CD4-positive, alpha-beta T cell treated with Interleukin-4 for 4 hours (primary cell): ENCODE results near the gene EVA1B.

ENCODE experiments used
- DNase-seq: peaks from one replicate; pipeline ENCODE4 v3.0.0-alpha.2; 2020

EVA1B gene, protein sequence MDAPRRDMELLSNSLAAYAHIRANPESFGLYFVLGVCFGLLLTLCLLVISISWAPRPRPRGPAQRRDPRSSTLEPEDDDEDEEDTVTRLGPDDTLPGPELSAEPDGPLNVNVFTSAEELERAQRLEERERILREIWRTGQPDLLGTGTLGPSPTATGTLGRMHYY

GRCh38 chr1:36323636-36324352 lies at the start of gene EVA1B:
TSS of gene EVA1B (minus strand) at chr1:36323645. CDS start at chr1:36323037, 608 bp downstream.
- DNase-seq: peak; percentile 32

DNA sequence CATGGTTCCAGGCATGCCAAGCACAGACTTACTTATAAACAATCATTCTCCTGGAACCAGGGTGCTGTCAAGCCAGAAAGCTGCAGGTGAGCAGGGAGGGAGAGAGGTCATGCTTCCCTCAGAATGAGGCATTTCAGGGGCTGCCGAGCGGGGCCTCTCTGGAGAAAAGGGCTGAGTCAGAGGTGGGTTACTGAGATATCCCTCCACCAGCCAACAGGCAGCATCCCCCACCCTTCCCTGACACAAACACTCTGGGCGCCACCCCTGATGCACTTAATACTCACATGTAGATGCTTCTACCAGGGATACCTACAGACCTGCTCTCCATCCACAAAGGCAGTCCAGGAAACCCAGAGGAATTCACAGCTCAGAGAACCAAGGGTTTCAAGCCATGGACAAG lies 49.2 kb upstream of the EVA1B start:
- DNase-seq: no peak

DNA sequence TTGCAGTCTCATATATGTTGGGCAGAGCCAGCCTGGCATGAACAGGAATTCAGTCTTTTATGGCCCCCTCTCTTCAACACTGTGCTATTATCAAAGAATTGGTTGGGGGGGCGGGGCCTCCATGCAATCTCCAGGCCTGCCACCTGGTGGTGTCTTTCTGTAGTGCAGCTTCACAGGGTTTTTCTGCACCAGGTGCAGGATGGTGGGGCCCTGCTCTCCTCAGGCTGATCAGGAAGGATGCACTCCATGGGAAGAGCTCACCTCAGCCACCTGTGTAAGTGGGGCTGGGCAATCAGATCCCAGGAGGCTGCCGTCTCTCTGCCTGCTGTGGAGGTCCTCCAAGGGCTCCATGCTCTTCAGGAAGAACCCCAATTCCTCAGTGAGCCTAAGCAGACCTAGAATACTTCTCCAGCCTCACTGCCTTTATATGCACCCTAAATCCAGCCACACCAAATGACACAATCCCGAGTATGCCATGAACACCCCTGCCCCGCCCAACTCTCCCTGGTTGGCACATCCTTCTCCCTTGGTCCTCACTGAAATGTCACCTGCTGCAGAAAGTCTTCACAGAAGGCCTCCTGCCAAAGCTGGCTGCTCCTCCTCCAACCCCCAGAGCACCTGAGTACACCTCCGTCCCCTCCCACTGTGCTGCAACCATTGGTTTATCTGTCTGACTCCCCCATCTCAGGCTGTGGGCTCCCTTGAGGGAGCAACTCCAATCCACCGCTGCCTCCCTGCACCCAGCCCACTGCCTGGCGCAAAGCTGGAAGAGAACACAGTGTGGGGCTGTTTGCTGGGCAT lies 45.8 kb upstream of the EVA1B start:
- peak; percentile 76 for DNase-seq

DNA sequence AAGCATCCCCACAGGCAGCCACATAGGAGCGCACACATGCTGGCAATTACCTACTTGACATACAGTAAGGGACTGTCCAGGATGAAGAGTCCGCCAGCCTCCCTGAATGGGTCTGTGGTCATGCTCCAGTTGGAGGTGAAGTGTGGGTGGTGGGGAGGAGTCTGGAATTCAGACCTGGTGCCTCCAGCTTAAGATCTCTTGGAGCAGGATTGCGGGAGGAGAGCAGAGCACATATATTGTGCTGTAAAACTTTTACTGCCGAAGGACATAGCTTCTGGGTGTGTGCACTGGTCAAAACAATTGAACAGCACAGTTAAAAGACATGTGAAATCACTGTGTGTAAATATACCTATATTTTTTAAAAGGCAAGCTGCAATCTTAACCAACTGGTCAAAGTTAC lies 44.4 kb upstream of the EVA1B start:
- no peak for DNase-seq

DNA sequence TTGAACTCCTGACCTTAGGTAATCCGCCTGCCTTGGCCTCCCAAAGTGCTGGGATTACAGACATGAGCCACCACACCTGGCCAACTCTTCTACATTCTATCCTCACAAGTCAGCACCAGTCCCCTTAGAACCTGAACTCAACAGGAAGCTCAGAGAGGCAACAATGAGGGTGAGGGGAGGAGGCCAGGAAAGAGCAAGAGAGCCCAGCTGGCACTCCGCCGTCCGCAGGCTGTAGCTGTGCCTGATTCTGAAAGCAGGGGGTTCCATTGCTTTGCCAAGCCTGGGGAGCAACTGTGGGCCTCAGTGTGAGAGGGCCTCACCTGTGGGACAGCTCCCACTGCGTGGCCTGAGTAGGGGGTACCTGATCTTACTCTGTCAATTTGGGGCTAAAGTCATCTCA lies 43.6 kb upstream of the EVA1B start:
- peak; percentile 31 for DNase-seq

DNA sequence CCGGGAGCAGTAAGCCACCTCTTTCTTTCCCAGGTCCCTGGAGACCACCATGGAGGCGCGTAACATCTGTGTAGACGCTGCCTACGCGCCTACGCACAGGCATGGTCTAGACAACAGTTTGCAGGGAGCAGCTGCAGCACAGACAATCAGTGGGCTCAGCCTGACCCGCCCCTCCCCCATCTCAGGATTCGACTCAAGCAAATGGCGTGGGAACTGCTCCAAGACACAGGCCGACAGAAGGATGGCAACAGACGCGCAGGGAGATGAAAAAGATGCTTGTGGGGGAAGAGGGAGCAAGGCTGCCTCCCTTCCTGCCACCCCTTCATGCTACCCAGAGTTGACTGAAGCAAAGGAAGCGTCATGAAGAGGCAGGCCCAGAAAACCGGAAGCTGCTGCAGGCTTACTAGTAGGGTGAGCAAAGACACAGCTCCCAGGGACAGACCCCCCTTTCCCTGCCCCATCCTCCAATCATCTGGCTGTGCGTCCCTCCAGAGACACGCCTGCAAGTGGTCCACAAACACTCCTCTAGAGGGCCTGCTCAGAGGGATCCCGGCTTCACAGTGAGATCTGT lies 42.7 kb upstream of the EVA1B start:
- peak; percentile 53 for DNase-seq

DNA sequence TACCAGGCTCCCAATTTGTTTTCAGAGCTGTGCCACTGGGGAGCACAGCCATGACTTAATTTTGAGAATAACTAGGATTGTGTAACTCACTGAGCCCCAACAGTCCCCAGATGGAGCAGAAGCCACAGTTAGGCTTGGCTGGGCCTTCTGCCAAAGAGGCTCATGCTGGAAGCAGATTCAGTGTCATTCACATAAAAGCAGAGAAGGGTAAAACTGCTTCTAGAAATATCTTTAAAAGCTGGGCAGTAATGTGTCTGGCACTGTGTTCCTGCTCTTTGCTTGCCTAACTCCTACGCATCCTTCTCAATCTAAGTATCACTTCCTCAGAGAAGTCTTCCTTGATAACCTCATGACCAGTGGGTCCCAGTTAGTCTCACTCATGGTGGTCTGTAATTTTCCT lies 41.9 kb upstream of the EVA1B start:
- DNase-seq: no peak

DNA sequence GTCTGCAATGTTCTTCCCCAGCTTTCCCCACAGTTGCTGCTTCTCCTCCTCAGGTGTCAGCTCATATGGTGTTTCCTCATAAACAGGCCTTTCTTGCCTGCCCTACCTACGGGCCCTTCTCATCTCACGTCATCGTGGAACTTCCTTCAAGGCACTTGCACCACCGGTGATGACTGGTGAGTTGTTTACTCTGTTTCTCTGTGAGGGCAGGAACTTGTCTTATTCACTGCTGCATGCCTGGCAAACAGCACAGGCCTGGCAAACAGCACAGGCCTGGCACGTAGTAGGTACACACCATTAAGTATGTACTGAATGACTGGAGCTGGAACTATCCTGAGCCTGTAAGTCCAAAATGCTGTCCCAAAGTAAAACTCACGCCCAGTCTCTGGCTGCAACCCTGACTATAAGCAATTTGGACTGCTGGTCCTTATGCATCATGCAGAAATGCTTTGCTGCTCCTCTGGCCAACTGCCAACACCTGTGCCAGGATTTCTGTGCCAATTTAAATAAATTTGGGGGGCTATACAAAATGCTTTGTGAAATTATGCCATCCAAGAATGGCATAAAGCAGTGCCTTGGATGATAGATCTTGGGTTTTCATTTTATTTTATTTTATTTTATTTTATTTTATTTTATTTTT lies 36.6 kb upstream of the EVA1B start:
- peak; percentile 50 for DNase-seq

GRCh38 chr1:36359383-36359782 lies 35.9 kb upstream of the EVA1B start:
- no peak for DNase-seq

GRCh38 chr1:36358514-36359084 lies 35.2 kb upstream of the EVA1B start:
- no peak for DNase-seq

- DNase-seq: no peak
Measured at GRCh38 chr1:36355811-36356210, 32.4 kb upstream of the EVA1B start.

GRCh38 chr1:36354486-36354885 lies 31.0 kb upstream of the EVA1B start:
- no peak for DNase-seq

DNA sequence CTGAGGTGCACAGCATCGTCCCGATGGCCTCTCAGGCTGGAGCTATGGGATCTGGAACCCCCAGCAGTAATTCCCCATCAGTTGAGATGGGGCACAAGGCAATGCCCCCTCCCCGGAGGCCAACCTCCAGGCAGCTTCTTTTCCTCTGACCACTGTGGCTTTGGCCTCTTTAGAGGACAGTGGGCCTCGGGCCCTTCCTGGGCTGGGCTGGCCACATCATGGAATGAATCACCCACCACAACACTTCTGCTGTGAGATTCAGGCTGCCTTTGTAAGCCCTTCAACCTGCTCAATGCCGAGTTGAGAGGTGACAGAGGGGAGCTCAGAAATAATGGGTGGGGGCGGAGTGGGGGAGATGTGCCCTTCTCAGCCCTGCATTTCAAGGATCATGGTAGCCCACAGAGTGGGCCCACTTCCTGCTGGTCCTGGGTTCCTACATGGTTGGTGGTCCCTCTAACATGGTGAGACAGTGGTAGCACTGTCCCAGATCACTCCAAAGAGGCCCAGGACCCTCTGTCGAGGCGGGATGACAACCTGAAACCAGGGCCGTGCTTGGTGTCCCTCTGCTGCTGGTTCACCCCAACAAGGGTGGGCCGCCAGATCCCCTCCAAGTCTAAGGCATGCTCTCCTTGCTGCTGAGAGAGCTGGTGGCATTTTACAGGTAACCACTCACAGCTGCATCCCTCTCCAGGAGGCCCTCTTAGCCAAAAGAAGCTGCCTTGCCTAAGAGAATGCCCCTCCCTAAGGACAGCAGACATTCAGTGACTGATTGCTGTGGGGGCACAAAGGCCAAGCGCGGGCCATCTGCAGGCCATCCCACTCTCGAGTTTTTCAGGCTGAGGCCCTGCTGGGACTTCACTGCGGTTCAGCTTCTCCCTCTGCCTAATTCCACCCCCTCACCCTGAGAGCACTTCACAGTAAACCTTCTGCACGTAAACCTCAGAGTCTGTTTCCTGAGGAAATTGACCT lies 29.7 kb upstream of the EVA1B start:
- DNase-seq: no peak

GRCh38 chr1:36352125-36352909 lies 28.9 kb upstream of the EVA1B start:
- no peak for DNase-seq

- DNase-seq: no peak
Measured at GRCh38 chr1:36351227-36351977, 28.0 kb upstream of the EVA1B start.

DNA sequence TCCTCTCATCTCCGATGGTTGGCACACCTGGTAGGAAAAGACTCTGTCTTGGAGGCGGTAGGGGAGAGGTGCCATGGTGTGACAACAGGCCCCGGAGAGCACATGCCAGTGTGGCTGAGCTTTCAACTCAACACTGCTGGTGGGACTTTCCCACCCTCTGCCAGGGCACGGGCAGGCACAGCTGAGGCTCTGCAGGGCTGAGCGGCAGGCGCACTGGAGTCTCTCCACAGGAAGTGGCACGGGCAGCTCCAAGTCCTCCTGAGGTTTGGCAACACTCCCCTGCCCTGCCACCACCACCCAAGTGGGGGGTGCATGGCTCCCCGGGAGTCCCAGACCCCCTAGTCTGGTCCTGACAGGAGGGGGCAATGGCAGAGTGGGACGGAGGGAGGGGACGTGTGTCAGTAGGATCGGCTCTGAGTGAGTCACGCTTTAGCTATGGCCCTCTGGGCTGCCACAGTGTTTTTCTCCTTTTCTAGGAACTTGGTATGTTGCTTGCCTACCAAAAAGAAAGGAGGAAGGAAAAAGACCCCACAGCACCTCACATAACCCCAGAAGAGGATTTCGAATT lies 27.3 kb upstream of the EVA1B start:
- peak; percentile 61 for DNase-seq

DNA sequence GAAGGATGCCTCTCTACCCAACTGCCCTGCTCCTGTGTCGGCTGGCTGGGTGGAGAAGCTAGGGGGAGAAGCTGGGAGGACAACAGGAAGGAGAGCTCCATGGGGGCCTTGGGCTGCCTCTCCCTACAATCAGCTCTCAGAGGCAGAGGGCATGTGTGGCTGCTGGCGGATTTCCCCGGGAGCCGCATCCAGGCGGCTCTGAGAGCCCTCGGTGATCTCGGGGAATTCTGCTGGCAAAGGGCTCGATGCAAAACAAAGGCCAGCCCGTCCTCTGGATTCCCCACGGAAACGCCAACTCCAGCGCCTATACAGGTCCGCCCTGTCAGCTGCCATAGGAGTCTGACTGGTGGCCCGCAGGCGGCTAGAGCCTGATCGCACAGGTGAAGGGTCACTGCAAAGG lies 26.4 kb upstream of the EVA1B start:
- DNase-seq: no peak

- no peak for DNase-seq
Measured at GRCh38 chr1:36349241-36349671, 25.8 kb upstream of the EVA1B start.

DNA sequence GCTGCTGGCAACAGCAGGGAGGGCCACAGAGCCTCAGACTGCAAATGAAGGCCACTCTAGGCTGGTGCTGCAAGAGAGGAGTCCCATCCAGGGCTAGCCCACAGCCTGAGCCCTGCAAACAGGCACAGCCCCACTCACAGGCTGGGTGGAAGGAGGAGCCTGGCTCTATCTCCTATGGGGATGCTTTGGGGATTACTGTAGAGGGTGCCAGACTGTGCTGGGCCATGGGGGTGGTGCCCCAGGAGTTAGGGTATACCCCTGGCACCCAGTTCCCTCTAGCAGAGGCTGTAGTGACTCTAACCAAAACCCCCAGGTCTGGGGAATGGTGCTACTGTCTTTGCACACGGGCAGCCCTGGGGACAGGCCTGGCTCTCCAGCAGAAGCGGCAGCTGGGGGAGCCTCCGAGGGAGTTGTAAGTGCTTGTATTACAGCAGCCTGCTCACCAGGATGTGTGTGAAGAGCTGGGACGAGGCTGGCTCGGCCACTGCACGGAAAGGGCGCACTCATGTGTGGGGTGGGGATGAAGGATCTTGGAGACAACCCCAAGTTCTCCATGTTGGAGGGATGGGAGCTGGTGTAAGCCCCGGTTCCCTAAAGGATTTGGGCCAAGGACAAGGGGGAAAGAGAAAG lies 23.4 kb upstream of the EVA1B start:
- DNase-seq: no peak
